ENCODE results near the gene SMG6. TPM values are rescaled to one million over a fixed set of nuclear protein-coding genes. Genes with fewer than 3 reads are reported as not detected.

The SMG6 gene
- total and polyA plus RNA-seq, 2 donors (not counting 1 experiment from before 2014, with no cell fraction given) = 10.6 to 35.5 TPM

GRCh38 chr17:2024572-2025219 is 278.9 kb downstream of the SMG6 start:
- POLR2A ChIA-PET = no interaction called here
- peaks cover 24% of the 10 kb centered on the region for H3K4me1 Mint-ChIP-seq

More at GRCh38 chr17:2024572-2025219, 278.9 kb downstream of the SMG6 start:
- DNase-seq (peak; percentile 53), ATAC-seq (ENCODE audit: low read depth) (no peak)
- peaks cover 0 to 59% (median 23%) of the 10 kb centered on the region in 4 experiments for H3K27me3 ChIP-seq (replicated peaks in 1 of 4; ENCODE audit: control extremely low read depth in 1 of 4, control insufficient read depth in 3 of 4, insufficient read depth in 4 of 4, low read length in 3 of 4)
- peaks cover 0 to 13% (median 0%) of the 10 kb centered on the region in 3 donors for H3K9me3 ChIP-seq (ENCODE audit: control extremely low read depth in 1 of 3, control insufficient read depth in 2 of 3, insufficient read depth in 1 of 3, low read length in 2 of 3)
- peak overlapping the region; percentile 67 for H3K9ac ChIP-seq (ENCODE audit: low read length)
- no peak overlapping the region for H3K27ac Mint-ChIP-seq
- no peak overlapping the region for H3K27ac ChIP-seq (ENCODE audit: low read length in 2 of 2)
- peak overlapping the region in 4 of 5 experiments; percentile 11 to 68 (median 54) for H3K4me3 ChIP-seq (ENCODE audit: control extremely low read depth in 1 of 5, extremely low read depth in 1 of 5, insufficient read depth in 1 of 5, low read depth in 2 of 5, low read length in 4 of 5)
- H3K9me3 Mint-ChIP-seq (ENCODE audit: insufficient read depth) = no peaks in the 10 kb centered on the region
- H4K20me1 ChIP-seq (ENCODE audit: control insufficient read depth, insufficient read depth, low read length, poor library complexity, severe bottlenecking) = peaks cover 7% of the 10 kb centered on the region
- H3K36me3 ChIP-seq (replicated peaks in 1 of 2; ENCODE audit: control extremely low read depth in 1 of 2, control insufficient read depth in 1 of 2, extremely low read depth in 1 of 2, insufficient read depth in 2 of 2, low read length in 1 of 2) = no peaks in the 10 kb centered on the region
- CTCF ChIA-PET = interaction anchor here (0.6 to 1.7 kb wide), 5 partner anchors 30 to 341 kb away, joined by 3 to 6 read pairs (median 4); partner anchors contain the start of gene HIC1
- intact Hi-C loops (cut with micrococcal nuclease) = loop anchor here (2.0 kb wide), 1 partner anchor 16 kb away; no protein-coding TSS in a partner anchor
- H3K4me2 ChIP-seq (replicated peaks; ENCODE audit: low read depth, low read length, poor library complexity, severe bottlenecking) = peak overlapping the region; percentile 96
- H3K4me1 ChIP-seq (ENCODE audit: control insufficient read depth in 2 of 2, insufficient read depth in 2 of 2, low read length in 2 of 2) = peaks cover 38% of the 10 kb centered on the region in 2 donors
- H3K79me2 ChIP-seq (ENCODE audit: control insufficient read depth, insufficient read depth, low read length) = no peaks in the 10 kb centered on the region
- peaks cover 42% of the 10 kb centered on the region for H3K27me3 Mint-ChIP-seq
- WGBS (ENCODE audit: insufficient coverage) = 2% methylated on average over 73 of the region's 73 CpGs
- no peak for TF ChIP-seq EZH2 (IDR thresholded peaks at IDR 0.05; ENCODE audit: borderline replicate concordance, insufficient read depth, low read depth, low read length, poor library complexity, severe bottlenecking)
- no peak for TF ChIP-seq CTCF (IDR thresholded peaks at IDR 0.05)
- peak overlapping the region; percentile 82 for H3K4me3 Mint-ChIP-seq
- peak overlapping the region; percentile 71 for H2AFZ ChIP-seq (ENCODE audit: insufficient read depth, low read depth, low read length, poor library complexity, severe bottlenecking)

All from B cell (primary cell).